SH-SY5Y (cell line): ENCODE measurements around the gene HIVEP1.

Experiments
- GATA2 ChIP-seq: IDR thresholded peaks from 2 replicates; pipeline ENCODE4 v1.6.1; 2011; ENCODE audit warnings: mild to moderate bottlenecking, low read depth, low read length
- GATA3 ChIP-seq: IDR thresholded peaks from 2 replicates; pipeline ENCODE4 v1.6.1; 2011; ENCODE audit warnings: low read depth, mild to moderate bottlenecking, low read length, moderate library complexity

The HIVEP1 gene

DNA sequence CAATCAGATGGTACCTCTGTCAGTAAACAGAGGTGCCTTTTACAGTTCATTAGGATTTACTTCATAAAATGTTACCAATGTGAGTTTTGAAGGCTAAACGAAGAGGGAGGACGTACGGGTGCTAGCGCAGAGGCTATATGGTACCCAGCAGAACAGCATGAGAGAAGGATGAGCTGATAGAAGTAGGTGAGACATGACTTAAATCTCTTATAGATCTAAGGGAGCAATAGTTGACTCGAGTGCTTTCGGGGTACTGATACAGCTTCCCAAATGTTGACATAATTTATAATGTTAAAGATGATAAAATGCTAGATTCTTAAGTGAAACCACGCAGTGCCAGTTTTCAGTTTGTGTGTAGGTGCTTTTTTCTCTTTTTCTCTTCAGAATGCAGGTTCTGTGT is 72.6 kb downstream of the HIVEP1 start:
- no peak for TF ChIP-seq GATA3
- no peak for TF ChIP-seq GATA2

DNA sequence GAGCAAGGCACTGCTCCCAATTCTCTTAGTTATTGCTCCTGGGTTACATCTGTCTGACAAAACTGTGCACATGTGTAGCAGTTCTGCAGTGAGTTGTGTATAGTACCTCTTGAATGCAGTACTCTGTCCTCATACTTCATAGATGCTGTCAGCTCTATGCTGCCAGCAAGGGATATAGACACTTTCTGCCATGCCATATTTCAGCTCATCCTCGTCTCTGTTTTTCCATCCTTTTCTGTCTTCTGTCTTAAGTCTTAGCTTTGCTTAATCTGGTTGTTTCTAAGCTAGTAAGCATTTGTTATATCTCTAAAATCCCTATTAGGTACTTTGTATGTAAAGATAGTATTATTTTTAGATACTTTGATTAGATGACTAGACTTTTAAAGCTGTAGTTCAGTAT is 76.4 kb downstream of the HIVEP1 start:
- no peak for TF ChIP-seq GATA3
- TF ChIP-seq GATA2, result no peak

DNA sequence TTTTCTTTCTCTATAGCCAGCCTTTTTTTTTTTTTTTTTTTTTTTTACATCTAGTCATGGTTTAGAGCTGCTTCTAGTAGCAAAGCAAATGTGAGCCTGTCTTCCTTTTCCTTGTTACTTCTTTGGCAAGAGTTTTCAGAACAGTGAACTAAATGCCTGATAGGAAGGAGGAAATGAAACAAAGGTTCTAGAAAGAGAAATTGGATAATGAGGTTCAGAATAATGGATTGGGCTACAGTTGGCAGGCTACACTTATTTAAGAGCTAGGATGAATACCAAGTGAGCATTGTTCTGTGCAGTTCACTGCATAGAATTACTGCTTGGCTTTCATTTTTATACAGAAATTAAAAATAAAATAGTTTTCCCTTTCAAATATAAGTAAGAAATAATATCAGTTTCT is 78.6 kb downstream of the HIVEP1 start:
- no peak for TF ChIP-seq GATA2
- no peak for TF ChIP-seq GATA3

DNA sequence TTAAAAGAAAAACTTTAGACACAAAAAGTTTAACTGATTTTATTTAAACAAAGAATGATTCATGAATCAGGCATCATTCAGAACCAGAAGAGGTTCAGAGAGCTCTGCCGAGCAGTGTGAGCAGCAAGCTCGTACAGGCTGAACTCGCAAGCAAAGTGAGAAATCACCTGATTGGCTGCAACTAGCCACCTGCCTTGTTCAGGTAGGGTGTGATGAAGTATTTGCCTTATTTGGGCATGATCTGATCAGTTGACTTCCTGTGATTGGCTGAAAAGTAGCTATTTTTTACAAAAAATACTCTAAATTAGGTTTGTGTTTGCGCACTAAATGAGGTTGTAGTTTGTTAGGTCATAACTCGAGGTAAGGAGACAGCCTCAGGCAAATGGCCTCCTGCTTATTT is 80.7 kb downstream of the HIVEP1 start:
- no peak for TF ChIP-seq GATA2
- no peak for TF ChIP-seq GATA3

DNA sequence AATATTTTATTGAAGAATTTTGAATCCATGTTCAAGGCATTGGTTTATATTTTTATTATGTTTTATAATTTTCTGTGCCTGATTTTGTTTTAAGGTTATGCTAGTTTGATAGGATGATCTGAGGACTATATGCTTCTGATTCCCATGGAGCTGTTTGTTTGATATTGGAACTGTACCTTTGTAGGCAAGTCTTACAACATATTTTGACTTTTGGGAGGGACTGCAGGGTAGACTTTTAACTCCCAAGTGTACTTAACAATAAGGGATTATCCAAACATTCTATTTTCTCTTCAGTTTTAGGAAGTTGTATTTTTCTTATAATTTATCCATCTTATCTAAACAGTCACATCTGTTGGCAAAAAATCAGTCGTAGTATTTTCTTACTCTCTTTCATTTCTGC is 82.6 kb downstream of the HIVEP1 start:
- no peak for TF ChIP-seq GATA2
- no peak for TF ChIP-seq GATA3

DNA sequence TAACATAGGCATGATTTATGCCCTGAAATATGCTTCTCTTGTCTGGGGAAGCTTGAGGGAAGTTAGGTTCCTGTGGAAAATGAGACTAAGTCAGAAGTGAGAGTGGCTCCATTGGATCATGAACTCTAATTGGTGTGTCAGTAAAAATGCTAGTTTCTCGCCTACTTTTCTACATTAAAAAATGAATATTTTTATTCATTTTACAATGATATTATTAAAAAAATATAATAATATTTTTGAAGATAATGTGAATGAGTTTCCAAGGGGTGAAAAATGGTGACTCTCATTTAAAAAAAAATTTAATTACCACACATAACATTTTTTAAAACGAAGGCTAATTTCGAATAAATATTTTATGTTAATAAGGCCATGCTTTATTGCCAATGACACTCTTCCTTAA is 84.2 kb downstream of the HIVEP1 start:
- TF ChIP-seq GATA3 (no peak), GATA2 (no peak)

DNA sequence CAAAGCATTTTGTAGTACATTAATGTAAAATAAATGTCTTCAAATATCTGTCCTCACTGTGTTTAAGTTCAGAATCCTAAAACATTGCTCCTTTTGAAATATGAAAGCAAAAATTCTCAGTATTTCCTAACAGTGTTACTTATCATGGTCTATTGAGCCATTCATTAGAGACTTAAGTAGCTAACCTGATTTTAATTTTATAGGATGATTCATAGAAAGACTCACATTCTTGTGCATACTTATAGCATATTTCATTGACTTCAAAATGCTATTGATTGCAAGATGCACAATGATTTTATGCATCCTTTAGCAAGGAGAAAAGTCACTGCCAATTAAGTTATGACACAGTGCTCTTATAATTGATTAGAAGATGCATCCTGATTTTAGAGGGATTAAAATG is 85.7 kb downstream of the HIVEP1 start:
- TF ChIP-seq GATA3, result no peak
- TF ChIP-seq GATA2, result no peak

DNA sequence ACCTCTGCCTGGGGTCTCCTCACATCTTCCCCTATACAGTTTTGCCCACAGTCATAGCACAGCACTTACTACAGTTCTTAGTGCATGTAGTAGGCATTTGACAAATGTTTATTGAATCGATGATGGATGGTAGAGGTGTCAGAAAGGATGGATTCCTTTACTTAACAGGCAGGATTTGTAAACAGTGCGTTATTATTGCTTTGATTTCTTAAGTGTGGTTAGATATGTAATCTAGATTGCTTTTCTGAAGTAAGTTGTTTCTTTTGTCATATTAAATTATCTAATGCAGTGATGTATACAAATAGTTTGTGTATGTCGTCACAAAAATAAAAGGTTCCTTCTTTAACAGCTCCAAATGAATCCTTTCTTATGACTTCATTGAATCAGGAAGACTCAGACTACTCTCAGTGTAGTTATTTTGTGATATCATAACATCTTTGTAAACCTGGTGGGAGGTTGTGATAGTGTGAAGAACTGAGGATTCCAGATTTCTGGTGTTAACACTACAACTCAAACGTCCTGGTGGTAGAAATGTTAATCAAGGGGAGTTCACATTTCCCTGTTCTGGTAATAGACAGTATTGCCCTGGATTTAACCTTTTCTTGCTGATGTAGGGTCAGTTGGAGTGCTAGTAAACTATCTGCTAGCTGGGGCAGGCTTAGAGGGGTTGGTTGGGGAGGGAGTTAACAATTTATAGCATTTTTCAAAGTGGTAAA is 87.7 kb downstream of the HIVEP1 start:
- TF ChIP-seq GATA3 (no peak), GATA2 (no peak)

DNA sequence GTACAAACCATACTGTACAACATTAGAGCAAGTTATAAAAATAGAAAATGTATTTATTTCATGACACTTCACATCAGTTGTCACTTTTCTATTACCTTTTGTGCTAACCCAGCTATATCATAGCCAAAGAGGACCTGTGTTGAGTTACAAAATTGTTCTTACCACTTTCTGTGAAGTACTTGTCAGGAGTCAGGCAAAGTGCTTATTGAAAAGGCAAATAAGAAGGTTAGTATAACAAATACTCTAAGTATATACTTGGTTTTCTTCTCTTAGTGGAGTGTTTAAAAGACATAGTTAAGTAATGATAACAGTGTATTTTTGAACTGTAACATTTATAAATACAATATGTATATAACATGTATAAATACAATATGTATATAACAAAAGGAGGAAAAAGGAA is 88.9 kb downstream of the HIVEP1 start:
- TF ChIP-seq GATA3, result no peak
- TF ChIP-seq GATA2, result no peak

DNA sequence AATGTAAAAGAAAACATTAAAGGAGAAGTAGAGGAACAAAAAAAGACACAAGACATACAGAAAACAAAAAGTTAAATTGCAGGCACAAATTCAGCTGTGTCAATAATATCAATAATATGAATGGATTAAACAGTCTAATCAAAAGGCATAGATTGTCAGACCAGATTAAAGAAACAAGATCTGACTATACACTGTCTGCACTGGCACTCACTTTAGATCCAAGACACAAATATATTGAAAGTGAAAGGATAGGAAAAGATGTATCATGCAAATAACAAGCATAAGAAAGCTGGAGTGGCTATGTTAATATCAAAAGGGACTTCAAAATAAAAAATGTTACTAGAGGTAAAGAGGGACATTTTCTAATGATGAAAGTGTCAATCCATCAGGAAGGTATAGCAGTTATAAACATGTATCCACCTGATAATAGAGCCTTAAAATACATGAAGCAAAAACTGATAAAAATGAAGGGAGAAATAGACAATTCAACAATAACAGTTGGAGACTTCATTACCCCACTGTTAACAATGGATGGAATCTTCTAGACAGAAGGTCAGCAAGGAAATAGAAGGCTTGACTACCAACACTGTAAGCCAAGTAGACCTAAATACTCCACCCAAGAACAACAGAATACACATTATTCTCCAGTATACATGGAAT is 89.7 kb downstream of the HIVEP1 start:
- no peak for TF ChIP-seq GATA3
- no peak for TF ChIP-seq GATA2

DNA sequence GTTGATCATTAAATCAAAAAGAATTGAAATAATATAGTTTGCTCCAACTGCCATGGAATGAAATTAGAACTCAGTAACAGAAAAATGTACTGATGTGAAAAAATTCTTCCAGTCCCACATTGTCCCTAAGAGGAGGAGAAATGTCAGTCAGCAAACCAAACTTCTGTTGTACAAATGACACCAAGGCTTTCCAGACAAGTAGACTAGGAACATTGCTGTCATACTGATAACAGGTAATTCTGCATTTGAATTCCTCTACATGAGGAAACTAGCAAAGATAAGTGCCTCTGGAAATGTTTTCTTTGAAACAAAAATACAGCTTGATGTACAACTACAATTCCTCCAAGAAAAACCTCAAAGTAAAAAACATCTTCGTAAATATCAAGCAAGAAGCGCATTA is 90.2 kb downstream of the HIVEP1 start:
- no peak for TF ChIP-seq GATA2
- no peak for TF ChIP-seq GATA3

DNA sequence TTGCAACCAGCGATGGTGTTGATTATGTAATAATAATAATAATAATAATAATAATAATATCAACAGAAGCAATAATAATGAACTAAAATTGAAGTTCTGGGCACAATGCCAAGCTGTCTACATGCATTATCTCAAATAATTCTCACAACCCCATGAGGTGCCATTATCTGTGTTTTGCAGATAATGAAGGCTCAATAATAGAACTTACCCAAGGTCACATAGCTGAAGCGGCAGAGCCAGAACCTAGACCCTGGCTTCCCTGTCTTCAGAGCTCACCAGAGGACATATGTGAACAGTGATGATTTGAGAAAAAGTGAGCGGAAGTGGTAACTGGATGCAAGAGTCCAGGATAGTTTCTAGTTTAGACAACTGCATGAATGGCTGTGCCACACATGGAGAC is 91.0 kb downstream of the HIVEP1 start:
- TF ChIP-seq GATA3, result no peak

DNA sequence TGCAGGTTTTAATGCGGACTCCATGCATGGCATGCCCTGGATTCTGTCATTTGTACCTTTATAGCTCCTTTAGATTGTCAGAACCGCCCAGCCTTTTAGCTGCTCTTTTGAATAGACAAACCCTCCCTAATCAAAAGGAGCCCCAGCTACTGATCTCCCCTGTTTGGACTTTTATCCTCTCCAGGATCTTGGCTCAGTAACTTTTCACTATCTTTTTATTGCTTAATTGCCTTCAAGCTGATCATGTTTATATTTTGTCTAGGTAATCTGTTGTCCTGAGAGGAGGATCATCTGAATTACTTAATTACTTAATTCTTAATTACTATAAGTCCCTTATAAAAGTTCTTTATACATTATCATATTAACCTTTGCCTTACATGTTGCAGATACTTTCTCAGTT is 93.2 kb downstream of the HIVEP1 start:
- TF ChIP-seq GATA3 (no peak), GATA2 (no peak)

DNA sequence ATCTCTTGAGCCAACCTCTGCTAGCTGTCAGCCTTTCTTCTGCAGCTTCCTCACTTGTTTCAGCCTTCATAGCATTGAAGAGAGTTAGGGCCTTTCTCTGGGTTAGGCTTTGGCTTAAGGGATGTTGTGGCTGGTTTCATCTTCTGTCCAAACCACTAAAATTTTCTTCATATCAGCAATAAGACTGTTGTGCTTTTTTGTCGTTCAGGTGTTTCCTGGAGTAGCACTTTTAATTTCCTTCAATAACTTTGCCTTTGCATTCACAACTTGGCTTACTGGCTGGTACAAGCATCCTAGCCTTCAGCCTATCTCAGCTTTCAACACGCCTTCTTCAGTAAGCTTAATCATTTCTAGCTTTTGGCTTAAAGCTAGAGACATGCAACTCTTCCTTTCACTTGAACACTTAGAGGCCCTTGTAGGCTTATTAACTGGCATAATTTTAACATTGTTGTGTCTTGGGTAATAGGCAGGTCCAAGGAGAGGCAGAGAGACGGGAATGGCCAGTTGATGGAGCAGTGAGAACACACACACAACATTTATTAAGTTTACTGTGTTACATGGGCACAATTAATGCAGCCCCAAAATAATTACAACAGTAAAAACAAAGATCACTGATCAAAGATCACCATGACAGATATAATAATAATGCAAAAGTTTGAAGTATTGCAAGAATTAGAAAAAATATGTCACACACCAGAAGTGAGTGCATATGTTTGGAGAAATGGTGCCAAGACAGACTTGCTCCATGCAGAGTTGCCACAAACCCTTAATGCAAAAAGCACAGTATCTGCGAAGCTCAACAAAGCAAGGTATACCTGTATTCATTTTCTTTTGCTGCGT is 98.6 kb downstream of the HIVEP1 start:
- TF ChIP-seq GATA2, result no peak
- TF ChIP-seq GATA3, result no peak

DNA sequence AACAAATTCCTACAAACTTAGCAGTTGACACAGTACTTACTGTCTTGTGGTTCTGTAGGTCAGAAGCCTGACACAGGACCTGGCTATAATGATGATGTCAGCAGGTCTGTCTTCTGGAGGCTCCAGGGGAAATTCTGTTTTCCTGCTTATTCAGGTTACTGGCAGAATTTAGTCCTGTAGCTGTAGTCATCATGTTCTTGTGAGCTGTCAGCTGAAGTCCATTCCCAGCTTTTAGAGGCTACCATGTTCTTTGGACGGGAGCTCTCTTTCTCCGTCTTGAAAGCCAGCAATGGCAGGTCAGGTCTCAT is 99.2 kb downstream of the HIVEP1 start:
- no peak for TF ChIP-seq GATA3
- TF ChIP-seq GATA2, result no peak
